ENCODE data around the gene HEATR5A. TPM values are rescaled to one million over a fixed set of nuclear protein-coding genes. Genes with fewer than 3 reads are reported as not detected.
A peak's percentile ranks its signal among the peaks of the same experiment; 100 is the strongest.
"Not testable (repeated sequence)": the region's sequence is repeated elsewhere in the genome, so short reads cannot be mapped to it uniquely, and the experiment has no call there.

The HEATR5A gene
- total RNA-seq, 2 experiments from 2014 or later, result 12.8 to 13.0 TPM

DNA sequence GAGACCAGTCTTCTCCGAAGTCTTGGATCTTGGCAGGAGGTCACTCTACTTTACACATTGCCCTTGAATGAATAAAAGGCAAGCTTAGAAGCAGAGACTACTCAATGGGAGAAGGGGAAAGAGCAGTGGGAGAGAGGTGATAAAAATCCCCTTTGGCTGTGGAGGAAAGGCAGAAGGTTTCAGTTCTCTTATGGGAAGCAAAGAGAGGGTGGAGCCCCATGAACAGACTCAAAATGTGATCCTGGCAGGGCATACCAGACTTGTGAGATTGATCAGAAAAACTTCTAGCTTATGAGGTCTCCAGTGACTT, 163.2 kb downstream of the HEATR5A start:
- POLR2A ChIA-PET, result no interaction called here
- Mint-ChIP-seq H3K4me3 (no peak overlapping the region), H3K9me3 (no peaks in the 10 kb centered on the region), H3K27ac (no peak overlapping the region), H3K4me1 (ENCODE audit: low read depth) (no peaks in the 10 kb centered on the region), H3K27me3 (no peaks in the 10 kb centered on the region), H3K36me3 (no peaks in the 10 kb centered on the region)
- DNase-seq, result no peak
- intact Hi-C loops (cut with micrococcal nuclease), result no loop called here
- CTCF ChIA-PET, result interaction anchor here (0.7 kb wide), 1 partner anchor 1653 kb away, joined by 4 read pairs; no protein-coding TSS in a partner anchor

- intact Hi-C loops (cut with micrococcal nuclease), result no loop called here
- Mint-ChIP-seq H3K27me3 (no peaks in the 10 kb centered on the region), H3K27ac (no peak overlapping the region), H3K4me1 (ENCODE audit: low read depth) (no peaks in the 10 kb centered on the region), H3K36me3 (no peaks in the 10 kb centered on the region), H3K9me3 (no peaks in the 10 kb centered on the region), H3K4me3 (no peak overlapping the region)
- DNase-seq, result no peak
- POLR2A ChIA-PET, result no interaction called here
- CTCF ChIA-PET, result interaction anchor here (0.7 kb wide), 1 partner anchor 1654 kb away, joined by 4 read pairs; no protein-coding TSS in a partner anchor
Observed at GRCh38 chr14:31256534-31257243, 163.7 kb downstream of the HEATR5A start.

- POLR2A ChIA-PET; H3K27ac Mint-ChIP-seq; intact Hi-C loops (cut with micrococcal nuclease); DNase-seq; H3K27me3 Mint-ChIP-seq; H3K36me3 Mint-ChIP-seq; H3K9me3 Mint-ChIP-seq; H3K4me1 Mint-ChIP-seq (ENCODE audit: low read depth); CTCF ChIA-PET; H3K4me3 Mint-ChIP-seq: not testable (repeated sequence)
Observed at GRCh38 chr14:31255918-31256317, 164.4 kb downstream of the HEATR5A start.

- intact Hi-C loops (cut with micrococcal nuclease), result no loop called here
- DNase-seq, result no peak
- Mint-ChIP-seq H3K27ac (no peak overlapping the region), H3K36me3 (no peaks in the 10 kb centered on the region), H3K27me3 (no peaks in the 10 kb centered on the region), H3K4me3 (no peak overlapping the region), H3K9me3 (no peaks in the 10 kb centered on the region), H3K4me1 (ENCODE audit: low read depth) (no peaks in the 10 kb centered on the region)
- CTCF ChIA-PET, result no interaction called here
- POLR2A ChIA-PET, result no interaction called here
Observed at GRCh38 chr14:31255286-31255685, 165.1 kb downstream of the HEATR5A start.

GRCh38 chr14:31253746-31254471, 166.4 kb downstream of the HEATR5A start:
- H3K4me3 Mint-ChIP-seq, result no peak overlapping the region
- POLR2A ChIA-PET, result no interaction called here
- no peak for DNase-seq
- CTCF ChIA-PET, result no interaction called here
- intact Hi-C loops (cut with micrococcal nuclease), result no loop called here
- no peaks in the 10 kb centered on the region for H3K36me3 Mint-ChIP-seq
- H3K27me3 Mint-ChIP-seq, result no peaks in the 10 kb centered on the region
- no peaks in the 10 kb centered on the region for H3K4me1 Mint-ChIP-seq (ENCODE audit: low read depth)
- no peaks in the 10 kb centered on the region for H3K9me3 Mint-ChIP-seq
- H3K27ac Mint-ChIP-seq, result no peak overlapping the region

GRCh38 chr14:31252865-31253264, 167.5 kb downstream of the HEATR5A start:
- CTCF ChIA-PET, result no interaction called here
- no peak for DNase-seq

DNA sequence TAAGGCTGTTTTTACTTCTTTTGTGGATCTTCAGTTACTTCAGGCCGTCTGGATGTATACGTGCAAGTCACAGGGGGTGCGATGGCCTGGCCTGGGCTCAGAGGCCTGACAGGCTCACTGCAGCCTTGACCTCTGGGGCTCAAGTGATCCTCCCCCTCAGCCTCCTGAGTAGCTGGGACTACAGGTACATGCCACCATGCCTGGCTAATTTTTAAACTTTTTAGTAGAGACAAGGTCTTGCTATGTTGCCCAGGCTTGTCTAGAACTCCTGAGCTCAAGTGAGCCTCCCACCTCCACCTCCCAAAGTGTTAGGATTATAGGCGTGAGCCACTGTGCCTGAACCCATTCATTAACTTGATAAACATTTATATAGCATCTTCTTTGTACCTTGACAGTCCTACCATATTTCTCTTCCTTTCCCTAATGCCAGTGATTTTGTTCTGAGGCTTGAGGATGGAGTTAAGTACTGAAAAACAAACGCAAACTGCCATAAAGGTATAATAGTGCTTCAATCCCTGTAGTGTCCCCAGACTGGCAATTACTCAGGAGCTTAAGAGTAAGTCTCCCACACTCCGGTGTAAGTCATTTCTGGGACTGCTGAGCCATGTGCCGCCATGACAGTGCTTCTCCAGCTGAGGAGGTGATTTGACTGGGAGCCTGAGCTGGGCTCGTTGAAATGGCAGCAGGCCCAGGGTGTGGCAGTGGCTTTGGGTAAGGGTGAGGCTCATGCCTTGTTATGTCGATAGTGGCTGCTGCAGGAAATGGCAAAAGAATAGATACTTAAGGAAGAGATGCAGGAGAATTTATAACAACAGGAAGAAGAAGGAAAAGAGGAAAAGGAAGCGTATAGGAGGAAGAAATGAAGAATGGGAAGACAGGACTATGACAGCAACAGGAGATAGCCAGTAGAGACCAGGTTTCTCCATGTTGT, 169.1 kb downstream of the HEATR5A start:
- CTCF ChIA-PET, result no interaction called here
- Mint-ChIP-seq H3K9me3 (no peaks in the 10 kb centered on the region), H3K4me1 (ENCODE audit: low read depth) (no peaks in the 10 kb centered on the region), H3K4me3 (no peak overlapping the region), H3K27me3 (no peaks in the 10 kb centered on the region), H3K27ac (no peak overlapping the region), H3K36me3 (no peaks in the 10 kb centered on the region)
- POLR2A ChIA-PET, result no interaction called here
- no peak for DNase-seq
- intact Hi-C loops (cut with micrococcal nuclease), result no loop called here

More at GRCh38 chr14:31252865-31253264, 167.5 kb downstream of the HEATR5A start:
- Mint-ChIP-seq H3K9me3 (no peaks in the 10 kb centered on the region), H3K4me3 (no peak overlapping the region), H3K36me3 (no peaks in the 10 kb centered on the region), H3K4me1 (ENCODE audit: low read depth) (no peaks in the 10 kb centered on the region), H3K27me3 (no peaks in the 10 kb centered on the region), H3K27ac (no peak overlapping the region)
- intact Hi-C loops (cut with micrococcal nuclease), result no loop called here
- POLR2A ChIA-PET, result no interaction called here

GRCh38 chr14:31244626-31245025, 175.7 kb downstream of the HEATR5A start:
- intact Hi-C loops (cut with micrococcal nuclease), result no loop called here
- no peak for DNase-seq
- Mint-ChIP-seq H3K4me3 (no peak overlapping the region), H3K4me1 (ENCODE audit: low read depth) (peaks cover 16% of the 10 kb centered on the region), H3K36me3 (no peaks in the 10 kb centered on the region), H3K27ac (no peak overlapping the region), H3K9me3 (no peaks in the 10 kb centered on the region), H3K27me3 (no peaks in the 10 kb centered on the region)
- POLR2A ChIA-PET, result no interaction called here
- CTCF ChIA-PET, result no interaction called here

- Mint-ChIP-seq H3K4me1 (ENCODE audit: low read depth) (peaks cover 16% of the 10 kb centered on the region), H3K27ac (no peak overlapping the region), H3K27me3 (no peaks in the 10 kb centered on the region), H3K9me3 (no peaks in the 10 kb centered on the region), H3K36me3 (no peaks in the 10 kb centered on the region), H3K4me3 (no peak overlapping the region)
- POLR2A ChIA-PET, result interaction anchor here (0.6 kb wide), 1 partner anchor 52 kb away, joined by 3 read pairs; no protein-coding TSS in a partner anchor
- peak; percentile 63 for DNase-seq
- intact Hi-C loops (cut with micrococcal nuclease), result no loop called here
- CTCF ChIA-PET, result no interaction called here
Observed at GRCh38 chr14:31243860-31244259, 176.5 kb downstream of the HEATR5A start.

DNA sequence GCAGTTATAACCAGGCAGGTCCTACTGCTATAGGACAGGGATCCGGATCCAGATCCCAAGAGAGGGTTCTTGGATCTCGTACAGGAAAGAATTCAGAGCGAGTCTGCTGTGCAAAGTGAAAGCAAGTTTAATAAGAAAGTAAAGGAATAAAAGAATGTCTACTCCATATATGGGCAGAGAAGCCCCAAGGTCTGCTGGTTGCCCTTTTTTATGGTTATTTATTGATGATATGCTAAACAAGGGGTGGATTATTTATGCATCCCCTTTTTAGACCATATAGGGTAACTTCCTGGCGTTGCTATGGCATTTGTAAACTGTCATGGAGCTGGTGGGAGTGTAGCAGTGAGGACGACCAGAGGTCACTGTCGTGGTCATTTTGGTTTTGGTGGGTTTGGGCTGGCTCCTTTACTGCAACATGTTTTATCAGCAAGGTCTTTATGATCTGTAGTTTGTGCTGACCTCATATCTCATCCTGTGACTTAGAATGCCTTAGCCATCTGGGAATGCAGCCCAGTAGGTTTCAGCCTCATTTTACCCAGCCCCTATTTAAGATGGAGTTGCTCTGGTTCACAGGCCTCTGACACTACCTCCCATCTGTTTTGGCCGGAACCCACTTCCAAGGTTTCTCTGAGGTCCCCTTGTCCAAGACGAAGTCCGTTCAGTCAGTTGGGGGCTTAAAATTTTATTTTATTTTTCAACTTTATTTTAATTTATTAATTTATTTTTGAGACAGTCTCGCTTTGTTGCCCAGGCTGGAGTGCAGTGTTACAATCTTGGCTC, 178.0 kb downstream of the HEATR5A start:
- H3K4me3 Mint-ChIP-seq; H3K27me3 Mint-ChIP-seq; H3K36me3 Mint-ChIP-seq; intact Hi-C loops (cut with micrococcal nuclease); POLR2A ChIA-PET; H3K27ac Mint-ChIP-seq; CTCF ChIA-PET; DNase-seq; H3K9me3 Mint-ChIP-seq: not testable (repeated sequence)
- peaks cover 16% of the 10 kb centered on the region for H3K4me1 Mint-ChIP-seq (ENCODE audit: low read depth)
